NCI-H2107 (cell line): Measurements from ENCODE around the gene GRIN2A.

ENCODE experiments used
- DNase-seq: peaks from one replicate; lab custom pipeline; 2025; lab: John Stamatoyannopoulos, UW

GRIN2A gene

GRCh38 chr16:10182222-10183053 lies at the start of gene GRIN2A:
GRIN2A (minus strand) TSS chr16:10182428; CDS start chr16:10180411, 2,017 bp downstream.
- DNase-seq: no peak

- DNase-seq: no peak
Measured at GRCh38 chr16:10231563-10231962, 49.3 kb upstream of the GRIN2A start.

GRCh38 chr16:10228779-10229178 lies 46.6 kb upstream of the GRIN2A start:
- no peak for DNase-seq

- no peak for DNase-seq
Measured at GRCh38 chr16:10226987-10227306, 44.7 kb upstream of the GRIN2A start.

GRCh38 chr16:10226141-10226986 lies 44.1 kb upstream of the GRIN2A start:
- no peak for DNase-seq

GRCh38 chr16:10225653-10226052 lies 43.4 kb upstream of the GRIN2A start:
- no peak for DNase-seq

GRCh38 chr16:10224850-10225249 lies 42.6 kb upstream of the GRIN2A start:
- DNase-seq: no peak

GRCh38 chr16:10220942-10221341 lies 38.7 kb upstream of the GRIN2A start:
- no peak for DNase-seq

GRCh38 chr16:10219742-10220141 lies 37.5 kb upstream of the GRIN2A start:
- no peak for DNase-seq

GRCh38 chr16:10218490-10219206 lies 36.4 kb upstream of the GRIN2A start:
- no peak for DNase-seq

- no peak for DNase-seq
Measured at GRCh38 chr16:10213748-10214147, 31.5 kb upstream of the GRIN2A start.

- DNase-seq: no peak
Measured at GRCh38 chr16:10210944-10211343, 28.7 kb upstream of the GRIN2A start.

DNA sequence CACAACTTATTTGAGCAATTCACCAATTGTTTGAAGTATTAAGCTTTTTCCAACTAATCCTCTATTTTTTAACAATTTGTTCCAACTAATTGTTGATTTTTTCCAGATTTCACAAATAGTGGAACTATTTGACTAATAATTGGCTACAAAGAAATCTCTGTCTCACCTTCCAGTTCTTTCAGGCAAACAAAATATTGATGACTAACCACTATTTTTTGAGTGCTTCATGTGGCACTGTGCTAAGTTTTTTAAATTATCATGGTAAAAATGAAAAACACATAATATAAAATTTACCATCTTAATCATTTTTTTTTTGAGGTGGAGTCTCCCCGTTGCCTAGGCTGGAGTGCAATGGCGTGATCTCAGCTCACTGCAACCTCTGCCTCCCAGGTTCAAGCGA lies 24.6 kb upstream of the GRIN2A start:
- DNase-seq: no peak

GRCh38 chr16:10206215-10206614 lies 24.0 kb upstream of the GRIN2A start:
- DNase-seq: no peak

- DNase-seq: no peak
Measured at GRCh38 chr16:10205688-10206087, 23.5 kb upstream of the GRIN2A start.

DNA sequence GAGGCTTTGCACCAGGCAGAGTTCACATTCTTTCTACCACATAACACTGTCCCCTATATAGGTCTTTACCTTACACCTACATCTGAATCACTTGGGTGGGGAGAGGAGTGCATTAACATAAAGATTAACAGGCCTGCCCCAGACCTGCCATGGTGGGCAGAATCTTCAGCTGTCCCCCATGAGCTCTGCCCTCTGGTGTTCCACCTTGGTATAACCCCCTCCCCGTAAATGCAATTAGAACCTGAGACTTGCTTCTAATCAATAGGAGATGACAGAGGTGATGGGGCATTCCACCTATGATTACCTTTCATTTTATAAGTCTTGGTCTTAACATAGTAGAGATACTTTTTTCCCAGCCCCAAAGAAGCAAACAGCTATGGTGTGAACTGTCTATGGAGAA lies 20.4 kb upstream of the GRIN2A start:
- no peak for DNase-seq

DNA sequence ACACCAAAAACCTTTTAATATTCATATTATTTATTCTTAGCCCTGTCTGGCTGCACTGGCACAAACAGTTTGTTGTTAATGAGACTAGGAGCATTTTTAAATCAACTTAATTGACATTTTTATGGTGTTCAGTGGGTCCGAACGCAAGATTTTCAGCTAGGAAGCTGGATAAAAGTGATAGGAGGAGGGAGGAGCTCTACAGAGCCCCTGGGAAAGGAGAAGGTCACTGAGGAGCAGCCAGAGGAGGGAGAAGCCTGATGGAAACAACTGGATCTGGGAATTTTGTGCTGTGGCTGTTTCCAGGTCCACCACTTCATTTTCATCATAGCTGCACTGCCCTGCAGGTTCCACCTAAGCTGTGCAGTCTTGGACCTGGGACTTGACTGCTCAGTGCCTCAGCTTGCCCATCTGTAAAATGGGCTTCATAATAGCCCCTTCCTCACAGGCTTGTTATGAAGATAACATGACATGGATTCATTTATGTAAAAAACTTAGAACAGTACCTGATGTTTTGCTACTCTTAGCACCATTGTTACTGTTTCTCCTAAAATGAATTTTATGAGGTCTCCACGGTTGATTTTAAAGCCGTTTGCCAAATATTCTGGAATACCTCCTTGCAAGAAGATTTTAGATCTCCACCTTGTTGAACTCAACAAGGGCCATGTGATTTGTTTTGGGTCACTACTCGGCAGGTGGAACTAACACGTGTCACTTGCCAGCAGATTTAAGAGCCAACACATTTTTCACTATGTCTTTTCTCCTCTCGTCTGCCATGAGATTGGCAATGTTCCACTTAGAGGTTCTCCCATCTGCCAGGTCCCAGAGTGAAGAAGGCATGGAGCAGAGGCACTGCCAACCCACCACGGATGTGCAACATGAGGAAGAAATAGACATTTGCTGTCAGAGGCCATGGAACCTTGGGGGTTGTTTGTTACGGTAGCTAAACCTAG lies 18.7 kb upstream of the GRIN2A start:
- DNase-seq: no peak

DNA sequence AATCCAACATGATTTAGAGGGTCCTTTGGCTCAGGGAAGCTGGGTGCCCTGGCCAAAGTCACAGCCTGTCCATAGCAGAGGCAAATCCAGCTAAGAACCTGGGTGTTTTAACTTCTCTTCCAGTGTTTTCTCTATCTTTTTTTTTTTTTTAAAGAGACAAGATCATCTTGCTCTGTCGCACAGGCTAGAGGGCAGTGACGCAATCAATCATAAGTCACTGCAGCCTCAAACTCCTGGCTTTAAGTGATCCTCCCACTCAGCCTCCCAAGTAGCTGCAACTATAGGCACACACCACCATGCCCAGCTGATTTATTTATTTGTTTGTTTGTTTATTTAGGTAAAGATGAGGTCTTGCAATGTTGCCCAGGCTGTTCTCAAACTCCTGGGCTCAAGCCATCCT lies 14.8 kb upstream of the GRIN2A start:
- DNase-seq: no peak

DNA sequence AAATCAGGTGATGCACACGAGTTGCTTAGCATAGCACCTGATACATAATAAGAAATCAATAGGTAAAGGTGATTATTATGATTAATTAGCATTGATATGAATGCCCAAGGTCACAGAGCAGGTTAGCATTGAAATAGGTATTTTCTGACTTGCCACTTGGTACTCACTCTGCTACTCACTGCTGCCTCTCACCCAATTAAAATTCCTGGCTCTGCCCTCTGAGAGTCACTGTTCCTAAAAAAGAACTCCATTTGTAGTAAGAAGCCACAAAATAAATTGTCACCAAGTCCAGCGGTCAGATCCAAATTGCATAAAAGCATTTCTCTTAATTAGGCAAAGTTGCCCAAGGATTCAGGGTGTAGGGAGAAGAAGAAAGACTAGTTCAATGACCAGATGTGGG lies 8.9 kb upstream of the GRIN2A start:
- DNase-seq: no peak

DNA sequence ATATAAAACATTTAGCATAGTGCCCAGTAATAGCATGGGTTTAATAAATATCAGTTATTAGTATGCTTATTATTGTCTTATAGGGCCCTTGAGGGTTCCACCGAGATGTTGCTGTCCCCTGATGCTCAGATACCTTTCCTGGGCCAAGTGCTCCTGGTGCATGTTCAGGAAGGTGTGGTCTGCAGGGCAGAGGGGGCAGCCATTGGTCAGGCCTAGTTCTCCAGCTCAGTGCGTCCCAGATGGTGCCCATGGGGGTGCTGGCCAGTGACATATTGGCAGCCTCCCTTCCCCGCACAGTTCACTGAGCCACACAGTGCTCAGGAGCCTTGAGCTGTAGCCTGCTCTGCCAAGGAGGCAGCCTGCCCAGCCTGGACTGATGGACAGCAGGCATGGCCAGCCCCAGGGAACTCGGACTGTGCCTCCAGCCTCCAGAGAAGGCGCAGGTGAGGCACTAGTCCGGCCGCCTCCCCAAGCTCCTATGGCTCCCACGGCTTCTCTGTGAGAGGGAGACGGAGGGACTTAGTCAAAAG lies 7.7 kb upstream of the GRIN2A start:
- no peak for DNase-seq

- DNase-seq: no peak
Measured at GRCh38 chr16:10188236-10188635, 6.0 kb upstream of the GRIN2A start.
